GM06990 (cell line): ENCODE results near the gene MKLN1.

Source experiments
- DNase-seq: peaks from one replicate; pipeline ENCODE4 v3.0.0-alpha.2; 2011; ENCODE audit not compliant: insufficient read length; ENCODE audit errors: extremely low read depth
- H3K27me3 ChIP-seq: replicated peaks from 2 replicates; pipeline ENCODE4 v1.6.0; 2011; ENCODE audit warnings: low read length; ENCODE audit not compliant: control insufficient read depth, insufficient read depth
- H3K36me3 ChIP-seq: 2 replicates; pipeline ENCODE4 v1.5.1; 2011; ENCODE audit warnings: low read length; ENCODE audit not compliant: control insufficient read depth, insufficient read depth
- H3K4me3 ChIP-seq: replicated peaks from 2 replicates; pipeline ENCODE4 v1.5.1; 2011; ENCODE audit warnings: low read depth, mild to moderate bottlenecking, control low read depth, low read length
- TF ChIP-seq, protein P1 (sequence below): IDR thresholded peaks from 2 replicates; pipeline ENCODE4 v1.5.1; 2011; ENCODE audit warnings: low read length, control low read depth, mild to moderate bottlenecking, inconsistent platforms; ENCODE audit not compliant: insufficient read depth, poor library complexity, severe bottlenecking

The MKLN1 gene

DNA sequence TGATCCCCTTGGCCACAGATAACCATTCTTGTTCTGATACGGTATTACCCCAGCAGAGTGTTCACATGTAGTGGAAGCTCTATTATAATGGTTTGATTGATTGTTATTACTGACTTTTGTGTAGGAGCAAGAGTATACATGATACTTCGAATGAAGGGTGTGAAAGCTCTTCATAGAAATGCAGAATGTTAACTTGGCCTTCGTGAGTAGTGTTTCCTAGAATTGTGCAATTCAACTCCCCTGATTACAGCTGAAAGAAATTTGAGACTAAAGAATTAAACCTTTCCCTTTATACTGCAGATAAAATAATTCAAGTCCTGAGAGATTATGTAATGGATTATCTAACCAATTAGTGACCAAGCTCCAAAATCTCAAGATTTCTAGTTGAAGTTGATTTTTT lies 38.2 kb downstream of the MKLN1 start:
- H3K4me3 ChIP-seq = no peak overlapping the region
- no peaks in the 10 kb centered on the region for H3K36me3 ChIP-seq
- DNase-seq = no peak
- H3K27me3 ChIP-seq = no peaks in the 10 kb centered on the region
- TF ChIP-seq, protein P1, sequence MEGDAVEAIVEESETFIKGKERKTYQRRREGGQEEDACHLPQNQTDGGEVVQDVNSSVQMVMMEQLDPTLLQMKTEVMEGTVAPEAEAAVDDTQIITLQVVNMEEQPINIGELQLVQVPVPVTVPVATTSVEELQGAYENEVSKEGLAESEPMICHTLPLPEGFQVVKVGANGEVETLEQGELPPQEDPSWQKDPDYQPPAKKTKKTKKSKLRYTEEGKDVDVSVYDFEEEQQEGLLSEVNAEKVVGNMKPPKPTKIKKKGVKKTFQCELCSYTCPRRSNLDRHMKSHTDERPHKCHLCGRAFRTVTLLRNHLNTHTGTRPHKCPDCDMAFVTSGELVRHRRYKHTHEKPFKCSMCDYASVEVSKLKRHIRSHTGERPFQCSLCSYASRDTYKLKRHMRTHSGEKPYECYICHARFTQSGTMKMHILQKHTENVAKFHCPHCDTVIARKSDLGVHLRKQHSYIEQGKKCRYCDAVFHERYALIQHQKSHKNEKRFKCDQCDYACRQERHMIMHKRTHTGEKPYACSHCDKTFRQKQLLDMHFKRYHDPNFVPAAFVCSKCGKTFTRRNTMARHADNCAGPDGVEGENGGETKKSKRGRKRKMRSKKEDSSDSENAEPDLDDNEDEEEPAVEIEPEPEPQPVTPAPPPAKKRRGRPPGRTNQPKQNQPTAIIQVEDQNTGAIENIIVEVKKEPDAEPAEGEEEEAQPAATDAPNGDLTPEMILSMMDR = no peak

DNA sequence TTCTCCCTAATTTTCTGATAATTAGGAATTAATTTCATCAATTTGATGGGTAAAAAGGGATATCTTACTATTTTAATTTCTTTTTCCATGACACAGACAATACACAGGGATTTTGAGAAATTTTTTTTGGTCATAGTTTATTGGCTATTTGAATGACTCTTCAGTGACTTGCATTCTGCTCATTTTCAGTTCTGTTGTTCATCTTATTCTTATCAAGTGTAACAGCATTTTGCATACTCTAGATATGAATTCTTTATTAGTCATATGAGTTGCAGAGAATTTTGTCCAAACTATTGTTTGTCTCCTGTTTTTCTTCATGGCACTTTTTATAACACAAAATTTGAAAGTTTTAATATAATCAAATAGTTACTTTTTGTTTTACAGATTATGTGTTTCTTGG lies 41.7 kb downstream of the MKLN1 start:
- Histone ChIP-seq H3K36me3 (no peaks in the 10 kb centered on the region), H3K4me3 (no peak overlapping the region), H3K27me3 (no peaks in the 10 kb centered on the region)
- DNase-seq = no peak
- TF ChIP-seq, protein P1 = no peak

DNA sequence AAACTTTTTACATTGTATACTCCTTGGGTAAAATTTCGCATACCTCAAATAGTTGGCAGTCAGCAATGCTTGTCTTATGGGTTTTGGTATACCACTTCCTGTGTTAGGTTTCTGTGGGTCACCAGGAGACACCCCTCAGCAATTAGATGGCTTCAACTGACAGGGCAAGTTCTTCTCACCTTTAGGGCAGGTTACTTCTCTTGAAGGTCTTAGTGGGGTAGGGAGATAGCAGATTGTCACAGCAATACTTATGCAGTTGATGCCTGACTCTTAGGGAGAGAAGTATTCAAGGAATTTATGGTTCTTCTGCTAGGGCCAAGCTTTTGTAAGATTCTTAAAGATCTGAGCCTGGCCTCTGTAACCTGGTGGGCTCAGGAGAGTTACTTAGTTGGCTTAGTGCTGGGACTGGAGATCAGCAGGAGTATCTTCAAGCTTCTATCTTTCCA lies 42.9 kb downstream of the MKLN1 start:
- no peaks in the 10 kb centered on the region for H3K36me3 ChIP-seq
- TF ChIP-seq, protein P1 = no peak
- H3K4me3 ChIP-seq = no peak overlapping the region
- peak; percentile 24 for DNase-seq
- no peaks in the 10 kb centered on the region for H3K27me3 ChIP-seq

DNA sequence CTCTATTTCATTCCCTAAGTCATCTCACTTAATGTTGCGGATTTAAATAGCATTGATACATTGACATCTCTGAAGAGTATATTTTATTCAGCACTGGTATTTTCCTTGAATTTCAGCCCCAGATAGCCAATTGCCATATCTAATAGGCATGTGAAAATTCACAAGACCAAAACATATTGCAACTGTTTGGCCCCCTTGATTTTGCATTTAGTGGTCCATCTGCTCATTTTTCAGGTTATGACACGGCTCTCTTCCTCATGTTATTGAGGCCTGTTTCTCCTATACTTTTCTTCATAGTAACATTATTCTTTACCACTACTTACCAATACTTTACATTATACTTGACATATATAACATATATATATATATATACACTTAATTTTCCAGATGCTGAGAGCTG lies 43.7 kb downstream of the MKLN1 start:
- H3K4me3 ChIP-seq = no peak overlapping the region

DNA sequence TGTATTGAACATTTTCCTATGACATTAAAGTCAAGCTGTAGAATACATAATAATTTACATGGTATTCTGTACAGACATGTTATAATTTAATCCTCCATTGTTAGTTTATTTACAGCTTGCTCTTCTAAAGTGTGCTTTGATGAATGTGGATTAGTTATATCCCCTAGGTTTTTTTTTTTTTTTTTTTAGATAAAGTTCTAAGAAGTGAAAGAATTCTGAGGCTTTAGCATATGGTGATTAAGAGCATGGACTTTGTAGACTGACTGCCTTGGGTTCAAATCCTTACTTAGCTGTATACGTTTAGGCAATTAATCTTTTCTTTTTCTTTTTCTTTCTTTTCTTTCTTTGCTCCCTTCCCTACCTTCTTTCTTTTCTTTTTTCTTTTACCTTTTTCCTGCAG lies 44.9 kb downstream of the MKLN1 start:
- H3K36me3 ChIP-seq = no peaks in the 10 kb centered on the region
- H3K27me3 ChIP-seq = no peaks in the 10 kb centered on the region
- TF ChIP-seq, protein P1 = no peak
- no peak for DNase-seq
- H3K4me3 ChIP-seq = no peak overlapping the region

More for the DNA sequence above, 43.7 kb downstream of the MKLN1 start:
- TF ChIP-seq, protein P1 = no peak
- Histone ChIP-seq H3K36me3 (no peaks in the 10 kb centered on the region), H3K27me3 (no peaks in the 10 kb centered on the region)
- no peak for DNase-seq

DNA sequence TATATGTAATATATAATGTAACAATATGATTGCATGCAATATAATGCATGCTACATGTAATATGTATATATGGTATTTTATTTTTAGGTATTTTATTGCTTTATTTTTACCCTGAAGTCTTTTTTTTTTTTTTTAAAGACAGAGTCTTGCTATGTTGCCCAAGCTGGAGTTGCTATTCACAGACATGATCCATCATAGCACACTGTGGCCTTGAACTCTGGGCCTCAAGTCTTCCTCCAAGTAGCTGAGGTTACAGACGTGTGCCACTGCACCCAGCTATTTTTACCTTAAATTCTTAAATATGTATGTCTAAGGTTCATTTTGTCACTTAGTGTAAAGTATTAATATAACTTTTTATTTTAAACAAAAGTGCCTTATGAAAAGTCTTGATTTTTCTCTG lies 47.1 kb downstream of the MKLN1 start:
- TF ChIP-seq, protein P1 = no peak
- DNase-seq = no peak
- Histone ChIP-seq H3K36me3 (no peaks in the 10 kb centered on the region), H3K4me3 (no peak overlapping the region), H3K27me3 (no peaks in the 10 kb centered on the region)
